ENCODE results near the gene KCNK4.

KCNK4 gene

DNA sequence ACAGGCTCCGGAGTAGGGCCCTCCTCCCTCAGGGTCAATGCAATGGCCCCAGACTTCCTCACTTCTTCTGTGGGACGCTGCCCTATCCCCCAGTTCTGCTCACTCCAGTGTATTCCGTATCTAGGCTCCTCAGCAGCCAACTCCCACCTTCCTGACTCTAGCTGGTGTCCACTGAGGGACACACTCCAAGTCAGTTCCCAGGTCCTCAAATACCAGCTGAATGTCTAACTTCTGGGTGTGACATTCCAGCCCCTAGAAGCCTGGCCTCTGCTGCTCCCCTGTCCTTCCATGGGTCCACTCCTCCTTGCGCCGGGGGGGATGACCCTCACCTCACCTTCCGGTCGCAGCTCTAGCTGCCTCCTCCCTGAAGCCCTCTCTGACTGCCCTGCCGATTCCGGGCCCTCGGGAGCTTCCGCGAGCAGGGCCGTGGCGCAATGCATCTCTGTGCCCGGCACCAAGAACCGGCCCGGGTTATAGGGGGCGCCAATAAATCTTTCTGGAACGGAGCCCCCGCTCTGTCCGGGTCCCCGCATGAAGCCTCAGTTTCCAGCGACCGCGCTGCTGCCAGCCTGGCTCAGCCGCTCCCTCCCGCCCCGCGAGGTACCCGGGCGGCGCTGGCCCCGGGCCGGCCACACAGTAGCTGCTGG, 22.1 kb upstream of the KCNK4 start:
- peak in 1 of 2 donors; percentile 57 for DNase-seq (ENCODE audit: low read depth in 2 of 2)

DNA sequence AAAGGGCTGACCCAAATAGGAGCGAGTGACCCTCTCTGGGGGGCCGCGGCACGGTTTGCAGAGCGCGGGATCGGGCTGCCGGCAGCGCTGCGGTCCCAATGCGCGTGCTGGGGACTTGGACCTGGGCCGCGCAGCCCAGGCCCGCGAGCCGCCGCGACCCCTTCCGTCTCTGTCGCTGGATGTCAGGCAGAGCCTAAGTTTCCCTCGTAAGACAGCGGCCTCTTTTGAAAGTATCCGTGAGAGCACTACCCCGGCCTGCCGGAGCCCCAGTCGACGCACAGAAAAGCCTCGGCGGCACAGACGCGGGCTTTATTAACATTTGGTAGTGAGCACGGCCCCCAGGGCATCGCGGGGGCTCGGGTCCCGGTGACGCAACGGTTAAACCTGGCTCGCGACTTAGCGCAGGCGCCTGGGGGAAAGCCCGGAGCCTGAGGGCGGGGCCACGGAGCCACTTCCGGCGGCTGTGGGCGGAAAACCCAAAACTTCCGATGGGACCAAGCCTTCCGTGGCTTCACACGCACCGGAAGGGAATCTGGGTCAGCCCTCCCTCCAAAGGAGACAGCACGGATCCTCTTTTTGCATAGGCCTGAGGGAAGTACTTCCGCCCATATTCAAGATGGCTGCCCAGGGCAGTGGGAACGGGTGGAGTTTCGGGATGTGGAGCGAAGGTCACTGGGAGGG, 21.4 kb upstream of the KCNK4 start:
- DNase-seq (ENCODE audit: low read depth in 2 of 2): peak; percentile 96 to 98

DNA sequence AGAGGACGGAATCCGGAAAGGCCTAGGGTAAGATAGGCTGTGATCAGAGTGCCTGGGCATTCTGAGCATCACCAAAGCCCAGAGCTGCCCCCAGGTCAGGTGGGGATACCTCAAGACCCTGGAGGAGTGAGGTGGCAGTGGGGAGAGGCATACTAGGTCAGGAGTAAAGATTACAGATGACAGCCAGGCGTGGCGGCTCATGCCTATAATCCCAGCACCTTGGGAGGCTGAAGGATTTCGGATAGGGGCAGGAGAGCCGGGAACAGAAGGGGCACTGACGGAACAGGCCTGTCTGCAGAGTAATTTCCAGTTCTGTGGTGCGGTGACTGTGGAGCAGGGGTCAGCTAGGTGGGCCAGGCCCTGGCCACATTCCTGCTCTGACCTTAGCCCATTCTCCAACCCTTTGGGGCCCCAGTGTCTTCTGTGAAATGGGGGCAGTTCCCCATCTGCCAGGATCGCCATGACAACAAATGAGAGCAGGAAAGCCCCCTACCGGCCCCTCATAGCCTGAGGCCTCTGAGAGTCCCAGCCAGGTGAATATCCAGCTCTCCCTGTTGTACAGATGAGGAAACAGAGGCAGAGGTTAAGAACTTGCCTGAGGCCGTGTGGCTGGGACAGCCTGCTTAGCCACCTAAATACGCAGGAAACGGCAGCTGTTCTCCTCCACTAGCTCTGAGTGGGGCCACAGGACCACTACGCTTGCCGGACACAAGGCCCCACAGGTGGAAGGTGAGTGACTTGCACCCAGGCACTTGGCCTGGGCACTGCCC, 15.9 kb upstream of the KCNK4 start:
- DNase-seq (ENCODE audit: low read depth in 2 of 2): no peak

DNA sequence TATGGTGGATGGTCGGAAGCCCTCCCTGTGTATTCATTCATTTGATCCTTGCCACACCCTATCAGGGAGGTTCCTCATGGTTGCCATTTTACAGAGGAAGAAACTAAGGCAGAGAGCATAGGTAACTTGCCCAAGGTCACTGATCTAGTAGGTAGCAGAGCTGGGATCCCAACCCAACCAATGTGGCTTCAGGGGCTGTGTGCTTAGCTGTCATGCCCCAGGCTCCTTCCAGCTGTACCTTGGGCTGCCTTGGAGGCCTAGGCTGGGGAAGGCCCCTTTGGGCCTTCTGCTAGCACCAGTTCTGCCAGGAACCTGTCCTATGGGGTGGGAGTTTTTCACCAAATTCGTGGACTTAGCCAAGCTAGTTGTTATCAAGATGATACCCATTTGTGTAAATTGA, 15.3 kb upstream of the KCNK4 start:
- DNase-seq (ENCODE audit: low read depth in 2 of 2): no peak

DNA sequence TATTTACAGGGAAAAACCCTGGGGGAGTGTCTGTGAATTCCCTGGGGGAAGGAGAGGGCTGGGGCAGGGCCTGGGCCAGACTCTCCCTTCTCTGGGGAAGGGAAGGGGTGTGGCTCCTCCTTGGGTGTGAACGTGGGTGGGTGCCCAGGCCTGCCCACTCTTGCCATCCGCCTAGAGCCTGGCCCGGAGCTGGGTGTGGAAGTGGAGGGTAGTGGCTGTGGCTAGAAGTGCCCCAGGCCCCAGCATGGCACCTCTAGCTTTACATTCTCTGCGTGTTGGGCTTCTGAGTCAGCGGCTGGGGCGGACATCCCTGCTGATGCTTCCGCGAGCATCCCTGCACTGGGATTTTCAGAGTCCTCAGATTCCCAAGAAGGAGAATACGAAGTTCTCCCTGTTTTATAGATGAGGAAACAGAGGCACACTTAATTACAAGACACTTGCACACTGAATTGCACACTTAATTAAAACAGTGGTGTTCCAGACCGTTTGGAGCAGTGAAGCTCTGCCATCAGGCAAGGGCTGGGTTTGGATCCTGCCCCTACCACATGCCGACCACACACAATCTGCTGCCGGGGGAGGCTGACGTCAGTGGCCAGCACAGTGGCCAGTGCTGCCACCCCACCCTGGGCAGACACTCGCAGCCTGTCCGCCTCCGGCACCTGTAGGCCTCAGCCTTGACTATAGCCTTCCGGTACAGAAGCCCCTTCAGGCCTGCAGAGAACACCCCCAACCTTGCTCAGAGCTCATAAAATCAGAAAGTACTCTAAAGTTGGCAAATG, 14.3 kb upstream of the KCNK4 start:
- DNase-seq (ENCODE audit: low read depth in 2 of 2): no peak

DNA sequence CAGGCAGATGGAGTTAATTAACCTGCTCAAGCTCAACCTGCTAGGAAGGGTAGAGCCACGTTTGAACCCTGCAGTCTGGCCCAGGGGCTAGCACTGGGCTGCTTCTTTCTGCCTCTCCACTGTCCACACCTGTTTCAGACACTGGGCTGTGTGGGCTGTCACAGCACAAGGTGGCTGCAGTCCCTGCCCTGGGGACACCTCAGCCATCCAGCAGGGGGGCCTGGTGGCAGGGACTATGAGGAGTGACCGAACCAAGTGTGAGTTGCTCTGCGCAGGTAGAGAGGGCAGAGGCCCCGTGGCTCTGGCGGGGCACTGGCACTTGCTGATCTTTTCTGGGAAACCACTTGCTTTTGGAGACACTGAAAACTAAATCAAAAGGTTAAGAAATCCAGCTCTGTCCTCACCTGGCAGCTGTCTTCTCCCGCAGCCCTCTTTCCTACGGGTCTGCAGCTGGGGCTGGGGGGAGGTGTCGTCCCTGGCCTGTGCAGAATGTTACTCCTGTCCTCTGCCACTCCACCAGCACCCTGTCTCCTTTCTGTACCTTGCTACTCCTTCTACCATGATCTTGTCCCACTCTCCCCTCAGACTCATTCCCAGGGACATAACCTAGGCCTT, 12.4 kb upstream of the KCNK4 start:
- no peak for DNase-seq (ENCODE audit: low read depth in 2 of 2)

DNA sequence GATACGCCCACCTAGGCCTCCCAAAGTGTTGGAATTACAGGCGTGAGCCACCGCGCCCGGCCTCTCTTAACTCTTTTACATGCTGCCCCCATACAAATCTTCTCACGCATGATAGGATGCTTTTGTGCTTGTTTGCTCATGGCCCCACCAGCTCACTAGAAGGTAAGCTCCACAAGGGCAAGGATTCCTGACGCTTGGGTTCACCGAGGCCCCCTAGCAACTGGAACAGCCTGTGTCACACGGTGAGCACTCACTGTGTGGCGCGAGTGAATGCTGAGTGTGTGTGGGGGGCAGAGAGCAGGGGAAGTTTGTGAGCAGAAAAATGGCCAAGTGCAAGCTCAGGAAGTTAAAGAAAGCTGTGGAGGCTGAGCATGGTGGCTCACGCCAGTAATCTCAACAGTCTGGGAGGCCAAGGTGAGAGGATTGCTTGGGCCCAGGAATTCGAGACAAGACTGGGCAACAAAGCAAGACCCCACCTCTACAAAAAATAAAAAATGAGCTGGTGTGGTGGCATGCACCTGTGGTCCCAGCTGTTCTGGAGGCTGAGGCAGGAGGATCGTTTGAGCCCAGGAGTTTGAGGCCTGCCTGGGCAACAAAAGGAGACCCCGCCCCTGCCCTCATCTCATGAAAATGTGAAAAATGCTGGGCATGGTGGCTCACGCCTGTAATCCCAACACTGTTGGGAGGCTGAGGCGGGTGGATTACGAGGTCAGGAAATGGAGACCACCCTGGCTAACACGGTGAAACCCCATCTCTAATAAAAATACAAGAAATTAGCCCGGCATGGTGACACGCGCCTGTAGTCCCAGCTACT, 8.9 kb upstream of the KCNK4 start:
- DNase-seq (ENCODE audit: low read depth in 2 of 2): no peak

DNA sequence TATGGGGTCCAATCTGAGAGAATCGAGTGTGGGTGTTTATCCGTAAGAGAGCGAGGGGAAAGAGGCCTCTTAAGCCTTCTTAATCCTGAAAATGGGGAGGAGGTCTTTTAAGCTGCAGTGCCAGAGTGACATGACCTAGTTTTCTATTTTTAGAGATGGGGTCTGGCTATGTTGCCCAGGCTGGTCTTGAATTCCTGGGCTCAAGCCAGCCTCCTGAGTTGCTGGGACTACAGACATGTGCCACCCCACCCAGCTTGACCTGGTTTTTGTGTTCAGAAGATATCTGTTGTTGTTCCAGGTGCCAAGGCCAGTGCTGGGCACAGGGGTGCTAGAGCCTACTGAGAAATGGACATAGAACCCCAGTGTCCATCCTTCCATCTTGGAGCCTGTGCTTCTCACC, 8.0 kb upstream of the KCNK4 start:
- no peak for DNase-seq (ENCODE audit: low read depth in 2 of 2)

DNA sequence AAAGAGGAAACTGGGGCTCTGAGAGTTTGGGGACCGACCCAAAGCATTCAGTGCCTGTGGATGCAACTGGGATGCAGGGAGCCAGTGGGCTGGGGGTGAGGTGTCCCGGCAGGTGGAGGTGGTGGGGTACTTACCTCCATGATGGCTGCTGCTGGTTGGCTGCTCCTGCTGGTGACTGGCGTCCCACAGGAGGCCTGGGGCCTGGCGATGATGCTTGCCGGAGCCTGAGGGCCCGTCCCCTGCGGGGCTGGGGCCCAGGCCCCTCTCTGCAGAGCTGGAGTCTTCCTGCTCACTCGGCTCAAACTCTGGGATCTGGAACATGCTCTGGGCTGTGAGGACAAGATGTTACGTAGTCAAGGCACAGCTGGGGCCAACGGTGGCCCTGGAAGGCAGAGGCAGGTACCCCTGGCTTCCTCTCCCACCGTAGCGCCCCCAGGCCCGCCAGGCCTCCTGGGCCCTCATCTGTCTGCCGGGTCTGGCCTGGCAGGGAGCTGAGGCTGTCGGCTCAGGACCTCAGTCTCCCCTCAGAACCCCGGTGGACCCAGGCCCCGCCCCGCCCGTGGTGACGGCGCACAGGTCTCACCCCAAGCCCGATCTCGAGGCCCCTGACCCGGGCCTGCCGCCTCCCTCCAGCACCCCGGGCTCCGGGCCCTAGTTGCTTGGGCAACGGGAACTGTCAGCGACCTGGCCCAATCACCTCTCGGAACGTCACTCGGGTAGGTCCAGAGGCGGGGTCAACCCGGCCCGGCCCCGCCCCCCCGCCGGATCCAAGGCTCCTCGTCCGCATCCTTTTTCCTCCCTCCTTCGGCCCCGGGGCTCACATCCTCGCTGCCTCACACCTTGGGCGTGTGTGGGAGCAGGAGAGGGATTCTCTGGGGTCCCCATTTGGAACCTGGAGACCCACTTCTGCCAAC, 6.8 kb upstream of the KCNK4 start, which contains the start of gene BAD:
Gene BAD, minus strand, starts transcription at position 618 of the 914 bp plus-strand sequence. Its CDS starts 297 bp downstream, at position 321.
- peak; percentile 88 to 90 for DNase-seq (ENCODE audit: low read depth in 2 of 2)

DNA sequence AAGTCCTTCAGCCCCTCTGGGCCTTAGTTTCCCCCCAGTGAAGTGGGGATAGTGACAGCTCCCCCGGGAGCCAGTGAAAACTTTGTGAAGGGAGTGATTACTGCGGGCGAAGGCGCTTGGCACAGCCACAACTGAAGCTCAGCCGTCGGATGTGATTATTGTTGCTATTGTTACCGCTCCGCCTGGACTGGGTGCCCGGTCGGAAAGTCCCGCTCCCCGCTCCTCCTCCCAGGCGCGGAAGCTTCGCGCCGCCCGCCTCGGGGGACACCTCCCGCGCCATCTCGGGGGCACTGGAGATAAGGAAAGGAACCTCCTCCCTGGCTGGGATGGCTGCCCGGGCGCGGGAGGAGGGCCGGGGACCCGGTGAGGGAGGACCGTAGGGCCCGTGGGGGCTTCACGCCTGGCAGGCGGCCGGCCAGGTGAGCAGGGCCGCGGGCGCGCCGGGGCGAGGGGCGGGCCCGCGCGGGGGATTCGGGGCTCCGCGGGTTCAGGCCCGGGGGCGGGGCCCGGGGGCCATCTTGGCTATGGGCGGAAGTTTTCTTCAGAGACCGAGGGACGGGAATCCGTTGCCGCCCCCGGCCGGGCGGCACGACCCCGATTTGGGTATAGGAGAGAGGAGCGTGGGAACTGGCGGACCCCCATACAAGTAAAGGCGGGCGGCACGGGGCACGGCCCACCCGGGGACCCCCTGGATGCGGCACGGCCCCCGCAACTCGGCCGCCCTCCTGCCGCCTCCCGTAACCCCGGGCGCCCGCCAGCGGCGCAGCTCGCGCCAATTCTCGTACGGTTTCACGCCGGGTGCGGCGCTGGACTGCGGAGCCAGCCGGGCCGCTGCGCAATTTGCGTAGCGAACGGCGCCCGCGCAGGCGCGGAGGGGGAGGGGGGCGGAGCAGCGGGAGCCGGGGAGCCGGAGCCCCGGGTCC, 5.9 kb upstream of the KCNK4 start, which contains the start of gene GPR137:
Gene GPR137, plus strand, starts transcription at position 887 of the 923 bp plus-strand sequence. CDS start 677 bp downstream, outside the sequence.
- peak; percentile 83 to 86 for DNase-seq (ENCODE audit: low read depth in 2 of 2)

DNA sequence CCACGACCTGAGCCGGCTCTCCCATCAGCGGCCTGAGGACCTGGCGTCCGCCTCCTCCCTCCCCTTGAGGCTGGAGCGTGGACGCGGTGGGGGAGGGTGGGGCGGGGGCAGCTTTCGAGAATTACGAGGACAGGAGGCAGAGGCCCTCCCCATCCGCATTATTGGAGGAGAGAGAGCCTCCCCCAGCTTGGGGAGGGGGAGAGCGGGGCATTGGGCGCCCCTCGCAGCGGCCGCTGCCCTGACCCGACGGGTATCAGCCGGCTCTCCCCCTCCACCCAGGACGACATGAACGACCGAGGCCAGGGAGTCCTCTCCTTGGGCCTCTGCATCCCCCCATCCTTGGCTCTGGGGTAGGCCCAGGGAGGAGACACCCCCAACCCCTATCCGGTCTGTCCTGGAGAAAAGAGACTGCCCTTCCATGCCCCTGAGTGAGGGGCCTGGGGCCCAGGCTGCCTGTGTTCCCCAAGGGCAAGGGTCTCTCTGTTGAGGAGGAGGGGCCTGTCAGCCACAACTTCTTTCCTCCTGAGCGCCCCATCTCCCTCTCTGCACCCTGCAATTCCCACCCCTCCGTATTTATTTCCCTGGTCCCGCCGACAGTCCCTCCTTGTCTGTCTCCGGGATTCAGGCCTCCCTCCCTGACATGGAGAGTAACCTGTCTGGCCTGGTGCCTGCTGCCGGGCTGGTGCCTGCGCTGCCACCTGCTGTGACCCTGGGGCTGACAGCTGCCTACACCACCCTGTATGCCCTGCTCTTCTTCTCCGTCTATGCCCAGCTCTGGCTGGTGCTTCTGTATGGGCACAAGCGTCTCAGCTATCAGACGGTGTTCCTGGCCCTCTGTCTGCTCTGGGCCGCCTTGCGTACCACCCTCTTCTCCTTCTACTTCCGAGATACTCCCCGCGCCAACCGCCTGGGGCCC, 5.0 kb upstream of the KCNK4 start:
- no peak for DNase-seq (ENCODE audit: low read depth in 2 of 2)

DNA sequence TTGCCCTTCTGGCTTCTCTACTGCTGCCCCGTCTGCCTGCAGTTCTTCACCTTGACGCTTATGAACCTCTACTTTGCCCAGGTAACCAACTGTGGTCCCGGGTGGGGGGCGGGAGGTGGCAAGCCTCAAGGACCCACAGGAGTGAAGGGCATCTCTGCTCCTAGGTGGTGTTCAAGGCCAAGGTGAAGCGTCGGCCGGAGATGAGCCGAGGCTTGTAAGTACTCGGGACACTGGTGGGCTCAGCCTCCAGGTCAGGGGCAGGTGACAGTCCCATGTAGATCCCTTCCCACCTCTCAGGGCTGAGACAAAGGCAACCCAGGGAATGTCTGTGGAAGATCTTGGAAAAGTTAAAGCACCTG, 4.3 kb upstream of the KCNK4 start:
- DNase-seq (ENCODE audit: low read depth in 2 of 2): no peak

DNA sequence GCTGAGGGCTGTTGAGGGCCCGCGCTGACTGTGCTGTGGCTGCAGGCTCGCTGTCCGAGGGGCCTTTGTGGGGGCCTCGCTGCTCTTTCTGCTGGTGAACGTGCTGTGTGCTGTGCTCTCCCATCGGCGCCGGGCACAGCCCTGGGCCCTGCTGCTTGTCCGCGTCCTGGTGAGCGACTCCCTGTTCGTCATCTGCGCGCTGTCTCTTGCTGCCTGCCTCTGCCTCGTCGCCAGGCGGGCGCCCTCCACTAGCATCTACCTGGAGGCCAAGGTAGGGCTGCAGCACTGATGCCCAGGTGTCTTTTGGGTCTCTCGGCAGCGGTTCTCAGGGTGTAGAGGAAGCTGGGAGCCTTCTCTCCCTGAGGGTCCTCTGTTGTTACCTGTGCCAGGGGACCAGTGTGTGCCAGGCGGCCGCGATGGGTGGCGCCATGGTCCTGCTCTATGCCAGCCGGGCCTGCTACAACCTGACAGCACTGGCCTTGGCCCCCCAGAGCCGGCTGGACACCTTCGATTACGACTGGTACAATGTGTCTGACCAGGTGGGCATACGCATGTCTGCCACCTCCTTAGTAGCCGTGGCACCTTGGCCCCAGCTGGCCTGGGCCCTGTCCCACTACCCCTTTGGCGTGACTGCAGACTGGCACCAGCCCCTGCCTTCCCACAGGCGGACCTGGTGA, 3.3 kb upstream of the KCNK4 start:
- no peak for DNase-seq (ENCODE audit: low read depth in 2 of 2)

DNA sequence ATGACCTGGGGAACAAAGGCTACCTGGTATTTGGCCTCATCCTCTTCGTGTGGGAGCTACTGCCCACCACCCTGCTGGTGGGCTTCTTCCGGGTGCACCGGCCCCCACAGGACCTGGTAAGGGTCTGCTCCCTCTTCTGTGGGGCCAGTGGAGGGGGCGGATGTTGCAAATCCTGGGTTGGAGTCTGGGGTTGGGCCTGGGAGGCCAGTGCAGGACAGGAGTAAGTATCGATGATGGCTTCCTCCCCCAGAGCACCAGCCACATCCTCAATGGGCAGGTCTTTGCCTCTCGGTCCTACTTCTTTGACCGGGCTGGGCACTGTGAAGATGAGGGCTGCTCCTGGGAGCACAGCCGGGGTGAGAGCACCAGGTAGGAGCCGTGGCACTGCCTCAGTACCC, 2.8 kb upstream of the KCNK4 start:
- DNase-seq (ENCODE audit: low read depth in 2 of 2): no peak

DNA sequence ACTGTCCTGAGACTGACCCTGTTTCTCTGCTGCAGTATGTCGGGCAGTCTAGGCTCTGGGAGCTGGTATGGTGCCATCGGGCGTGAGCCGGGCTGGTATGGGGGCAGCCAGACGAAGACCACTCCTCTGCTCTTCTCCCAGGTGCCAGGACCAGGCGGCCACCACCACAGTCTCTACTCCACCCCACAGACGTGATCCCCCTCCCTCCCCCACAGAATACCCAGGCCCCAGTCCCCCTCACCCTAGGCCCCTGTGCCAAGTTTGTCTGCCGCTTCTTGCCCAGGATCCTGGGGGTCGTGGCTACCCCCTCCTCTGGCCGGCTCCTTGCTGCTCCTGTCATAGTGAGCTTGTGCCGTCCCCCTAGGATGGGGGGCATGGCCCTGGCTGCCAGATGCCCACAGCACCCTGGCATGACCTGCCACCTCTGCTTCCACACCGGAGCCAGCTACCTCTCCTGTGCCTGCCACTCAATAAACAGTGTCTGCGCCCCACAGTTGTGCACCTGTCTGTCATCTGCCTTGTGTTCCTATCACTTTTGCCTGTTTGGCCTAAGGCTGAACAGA, 2.0 kb upstream of the KCNK4 start:
- no peak for DNase-seq (ENCODE audit: low read depth in 2 of 2)

All from stimulated activated CD8-positive, alpha-beta memory T cell treated with anti-CD3 and anti-CD28 coated beads, Interleukin-15, amount 100 ng/mL, for 48 hours (primary cell).